GM18951 (cell line): ENCODE results near the gene GPR55.

Source experiments
- POLR2A ChIP-seq: IDR thresholded peaks from 4 replicates; pipeline ENCODE4 v1.6.1; 2011; ENCODE audit warnings: mild to moderate bottlenecking; ENCODE audit not compliant: insufficient read length, insufficient read depth; ENCODE audit errors: extremely low read depth
- in situ Hi-C: fragments of 300-500 bp; cut with MboI; formaldehyde crosslinking; loops from one replicate; pipeline ENCODE4 v1.12.0; 2022; ENCODE audit warnings: low sequenced_read_pairs, mixed read lengths, inconsistent platforms; ENCODE audit not compliant: unreplicated experiment

The GPR55 gene

DNA sequence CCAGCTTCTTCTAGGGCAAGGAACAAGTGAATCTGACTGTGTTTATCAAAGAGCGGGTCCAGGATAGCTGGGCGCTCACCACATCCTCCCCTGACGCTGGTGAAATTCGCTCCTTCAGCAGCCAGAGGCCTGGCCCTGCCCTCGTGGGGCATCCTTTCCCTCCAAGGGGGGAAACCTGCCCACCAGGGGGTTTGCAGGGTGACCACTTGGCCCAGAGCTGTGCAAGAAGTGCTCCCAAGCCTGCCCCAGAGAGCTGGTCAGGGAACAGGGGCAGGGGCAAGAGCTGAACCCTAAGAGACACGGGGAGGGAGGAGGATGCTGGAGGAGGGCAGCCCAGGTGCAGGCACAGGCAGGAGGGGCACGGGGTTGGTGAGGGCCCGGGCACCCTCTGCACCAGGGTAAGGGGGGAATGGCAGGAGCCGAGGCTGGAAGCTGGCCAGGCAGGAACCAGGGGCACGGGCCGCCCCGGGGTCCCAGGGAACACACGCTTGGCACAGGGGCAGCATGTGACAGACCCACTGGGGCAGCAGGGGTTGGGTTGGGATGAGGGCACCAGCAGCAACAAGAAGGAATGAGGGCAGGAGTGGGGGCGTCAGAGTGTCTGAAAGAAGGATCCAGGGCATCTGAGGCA, 2.8 kb upstream of the GPR55 start:
- in situ Hi-C loops, result no loop called here
- no peak for TF ChIP-seq POLR2A

DNA sequence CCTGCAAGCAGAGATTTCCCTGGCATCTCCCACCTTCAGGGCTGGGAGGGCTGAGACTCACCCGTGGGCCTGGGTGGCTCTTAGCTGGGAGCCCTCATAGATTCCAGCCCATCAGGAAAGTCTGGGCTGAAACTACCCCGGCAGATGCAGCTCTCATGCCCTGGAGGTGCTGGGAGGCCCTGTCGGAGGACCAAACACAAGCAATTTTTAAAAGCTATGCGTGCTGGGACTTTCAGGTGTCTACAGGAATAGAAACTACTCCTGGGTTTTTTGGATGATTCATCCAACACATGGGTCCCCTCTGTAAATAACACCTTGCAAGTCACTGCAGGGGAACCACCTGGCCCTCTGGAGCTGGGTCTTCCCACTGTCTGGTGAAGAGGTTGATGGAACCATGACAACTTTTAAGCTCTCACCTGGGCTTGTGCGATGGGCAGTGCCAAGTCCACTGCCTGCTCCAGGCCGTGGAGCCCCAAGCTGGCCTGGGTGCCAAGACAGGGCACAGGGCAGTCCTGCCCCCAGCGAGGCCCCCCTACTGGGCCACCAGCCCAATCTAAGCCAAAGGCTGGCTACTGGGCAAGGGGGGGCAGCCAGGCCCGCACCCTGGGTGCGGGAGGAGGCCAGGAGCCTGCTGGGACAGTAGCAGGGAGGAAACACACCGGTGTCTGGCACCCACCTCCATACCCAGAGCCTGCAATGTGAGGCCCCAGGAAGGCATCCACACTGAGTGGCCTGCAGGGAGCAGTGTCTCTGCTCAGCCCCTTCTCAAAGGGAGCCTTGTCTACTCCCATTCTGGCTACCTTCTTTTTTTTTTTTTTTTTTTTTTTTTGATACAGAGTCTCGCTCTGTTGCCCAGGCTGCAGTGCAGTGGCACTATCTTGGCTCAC, 1.1 kb upstream of the GPR55 start:
- in situ Hi-C loops, result no loop called here
- no peak for TF ChIP-seq POLR2A

DNA sequence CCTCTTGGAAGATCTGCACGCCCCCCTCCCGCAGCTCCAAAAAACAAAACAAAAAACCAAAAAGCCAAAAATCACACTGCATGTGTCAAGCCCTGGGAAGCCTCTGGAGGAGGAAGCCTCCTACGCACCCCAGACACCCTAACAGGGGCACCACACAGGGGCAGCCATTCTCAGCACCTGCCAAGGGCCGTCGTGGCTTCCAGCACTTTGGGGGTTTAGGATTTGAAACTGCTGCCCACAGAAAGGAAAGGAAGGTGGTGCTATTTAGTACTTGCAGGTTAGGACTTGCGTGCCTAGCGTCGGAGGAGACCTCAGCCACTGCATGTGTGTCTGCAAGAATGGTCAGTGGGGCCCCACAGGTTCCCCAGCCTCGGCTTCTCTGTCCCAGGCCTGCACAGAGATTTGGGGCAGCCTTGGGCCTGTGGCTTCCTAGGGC, 419 bp upstream of the GPR55 start:
- in situ Hi-C loops, result no loop called here
- TF ChIP-seq POLR2A, result no peak

DNA sequence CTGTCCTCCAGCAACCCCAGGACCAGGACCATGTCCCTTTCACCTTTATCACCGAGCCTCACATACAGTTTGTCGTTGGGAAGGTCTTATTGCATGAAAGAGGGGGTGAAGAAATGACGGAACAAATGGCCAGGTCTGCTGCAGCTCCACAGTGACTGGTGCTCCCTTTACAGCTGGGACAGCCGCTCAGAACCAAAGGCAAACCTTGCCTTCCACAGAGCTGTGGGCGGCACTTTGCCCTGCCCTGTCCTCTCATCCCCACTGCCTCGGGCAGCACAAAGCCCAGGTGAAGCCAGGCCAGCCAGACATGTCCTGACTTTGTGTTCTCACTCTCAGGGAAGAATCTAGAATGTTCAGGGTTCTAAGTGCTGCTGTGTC, 961 bp downstream of the GPR55 start:
- no peak for TF ChIP-seq POLR2A
- in situ Hi-C loops, result no loop called here

DNA sequence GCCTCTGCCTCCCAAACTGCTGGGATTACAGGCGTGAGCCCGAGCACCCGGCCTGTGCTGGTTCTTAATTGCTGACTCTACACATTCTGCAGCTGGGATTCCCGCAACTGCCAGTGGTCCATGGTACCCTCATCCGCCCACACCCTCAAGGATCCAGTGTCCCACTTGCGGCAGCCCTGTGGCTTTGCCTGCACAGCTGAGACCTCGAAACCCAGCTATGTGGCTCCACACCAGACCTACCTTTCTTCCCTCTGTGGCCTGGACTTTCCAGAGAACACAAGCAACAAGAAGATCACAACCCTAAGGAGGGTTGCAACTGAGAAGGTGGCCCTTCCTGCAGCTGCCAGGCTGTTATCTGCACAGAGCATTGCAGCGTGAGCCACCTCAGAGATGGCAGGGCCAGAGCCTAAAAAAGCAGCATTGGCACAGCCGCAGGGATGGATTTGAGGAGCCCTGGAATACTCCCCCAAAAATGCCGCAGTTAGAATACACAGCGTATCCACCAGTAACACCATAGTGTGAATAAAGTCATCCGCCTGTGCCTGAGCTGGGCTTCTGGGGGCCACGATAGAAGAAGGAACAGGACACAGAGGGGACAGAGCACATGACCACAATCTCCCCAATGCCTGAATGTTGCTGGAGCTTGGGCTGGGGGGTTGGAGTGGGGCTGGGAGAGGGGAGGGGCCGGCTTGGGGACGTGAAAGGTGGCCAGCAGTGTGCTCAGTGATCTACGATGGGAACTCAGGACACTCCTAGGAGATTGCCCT, 1.9 kb downstream of the GPR55 start:
- TF ChIP-seq POLR2A, result no peak
- in situ Hi-C loops, result no loop called here

DNA sequence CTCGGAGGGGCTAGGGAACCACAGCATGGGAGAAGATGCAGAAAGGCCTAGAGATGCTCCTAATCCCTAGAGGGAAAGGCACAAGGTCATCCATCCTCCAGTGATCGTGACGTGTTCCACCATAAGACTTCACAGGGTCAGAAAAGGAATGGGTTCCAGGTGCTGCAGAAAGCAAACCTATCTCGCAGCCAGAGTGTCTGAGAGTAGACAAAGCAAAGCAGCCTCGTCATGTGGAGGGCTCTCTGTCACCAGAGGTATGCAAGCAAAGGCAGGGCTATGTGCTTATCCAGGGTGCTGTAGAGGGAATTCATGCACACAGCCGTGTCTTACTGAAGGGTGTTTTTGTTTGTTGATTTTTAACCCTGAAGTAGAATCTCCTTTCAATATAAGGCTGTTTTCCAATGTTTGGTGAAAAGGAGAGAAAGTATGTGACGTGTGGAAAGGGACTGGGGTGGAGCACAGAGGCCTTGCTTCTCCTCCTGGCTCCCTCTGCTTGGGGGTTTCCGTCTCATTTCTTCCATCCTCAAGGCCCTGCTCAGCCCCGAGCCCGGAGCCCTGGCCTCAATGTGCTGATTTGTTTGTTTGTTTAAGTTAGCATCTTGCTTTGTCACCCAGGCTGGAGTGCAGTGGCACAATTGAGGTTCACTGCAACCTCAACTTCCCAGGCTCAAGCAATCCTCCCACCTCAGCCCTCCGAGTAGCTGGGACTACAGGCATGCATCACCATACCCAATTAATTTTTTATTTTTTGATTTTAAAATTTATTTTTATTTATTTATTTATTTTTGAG, 3.0 kb downstream of the GPR55 start:
- in situ Hi-C loops, result no loop called here
- TF ChIP-seq POLR2A, result no peak

DNA sequence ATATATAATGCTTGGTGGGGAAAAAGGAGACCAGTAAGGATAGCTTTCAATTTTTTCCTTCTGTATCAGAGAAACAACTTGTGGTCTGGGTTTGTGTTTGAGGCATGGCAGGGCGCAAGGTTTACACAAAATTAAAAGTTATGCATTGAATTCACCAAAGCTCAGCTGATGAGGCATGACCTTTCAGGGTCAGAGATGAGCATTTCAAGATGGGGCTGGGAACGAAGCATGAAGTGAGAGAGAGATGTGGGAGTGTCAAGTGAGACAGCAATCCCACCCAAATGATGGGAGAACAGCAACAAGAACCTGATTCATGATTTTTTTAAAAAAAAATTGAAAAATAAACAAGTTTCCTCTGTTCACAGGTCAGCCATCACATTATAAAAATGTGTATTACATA, 4.9 kb downstream of the GPR55 start:
- in situ Hi-C loops, result no loop called here

DNA sequence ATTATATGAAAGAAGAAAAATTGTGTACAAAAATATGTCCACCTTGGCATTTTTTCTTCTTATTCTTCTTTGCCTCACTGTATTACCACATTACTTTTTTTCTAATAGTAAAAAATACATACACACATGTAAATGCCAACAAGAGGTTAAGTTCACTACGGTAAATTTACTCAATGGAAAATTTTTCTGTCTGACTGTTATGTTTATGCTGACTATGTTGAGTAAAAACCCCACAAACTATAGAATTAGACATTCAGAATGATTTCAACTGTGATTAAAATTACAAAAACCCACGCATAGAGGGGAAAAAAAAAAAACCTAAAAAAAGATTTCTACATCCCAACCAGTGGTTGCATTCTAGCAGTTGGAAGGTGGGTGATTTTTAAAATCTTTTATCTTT, 5.4 kb downstream of the GPR55 start:
- TF ChIP-seq POLR2A, result no peak
- in situ Hi-C loops, result no loop called here

More for the DNA sequence above, 4.9 kb downstream of the GPR55 start:
- no peak for TF ChIP-seq POLR2A

DNA sequence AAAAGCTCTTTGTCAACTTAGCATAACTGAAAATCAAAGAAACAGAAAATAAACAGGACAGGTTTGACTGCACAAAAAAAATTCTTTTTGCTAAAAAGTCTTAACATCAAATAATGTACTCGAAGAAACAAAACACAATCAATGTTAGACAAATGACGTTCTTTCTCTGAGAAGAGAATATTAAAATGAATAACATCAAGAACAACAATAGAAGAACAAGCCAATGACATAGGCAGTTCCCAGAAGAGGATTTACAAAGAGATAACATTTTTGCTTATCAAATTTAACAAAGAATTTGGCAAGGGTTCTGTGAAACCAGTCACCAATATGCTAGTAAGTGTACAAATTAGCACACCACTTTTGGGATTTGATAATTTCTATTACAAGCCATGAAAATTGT, 5.8 kb downstream of the GPR55 start:
- no peak for TF ChIP-seq POLR2A
- in situ Hi-C loops, result no loop called here

DNA sequence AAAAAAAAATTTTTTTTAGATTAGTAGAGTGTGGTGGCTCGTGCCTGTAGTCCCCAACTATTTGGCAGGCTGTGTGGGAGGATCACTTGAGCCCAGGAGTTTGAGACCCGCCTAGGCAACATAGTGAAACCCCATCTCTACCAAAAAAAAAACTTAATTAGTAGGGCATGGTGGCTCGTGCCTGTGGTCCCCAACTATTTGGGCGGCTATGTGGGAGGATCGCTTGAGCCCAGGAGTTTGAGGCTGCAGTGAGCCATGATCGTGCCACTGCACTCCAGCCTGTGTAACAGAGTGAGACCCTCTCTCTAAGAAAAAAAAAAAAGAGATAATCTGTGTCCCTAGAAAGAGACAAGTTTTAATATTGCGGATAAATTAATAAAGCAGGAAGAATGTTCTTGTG, 8.8 kb downstream of the GPR55 start:
- in situ Hi-C loops, result no loop called here

DNA sequence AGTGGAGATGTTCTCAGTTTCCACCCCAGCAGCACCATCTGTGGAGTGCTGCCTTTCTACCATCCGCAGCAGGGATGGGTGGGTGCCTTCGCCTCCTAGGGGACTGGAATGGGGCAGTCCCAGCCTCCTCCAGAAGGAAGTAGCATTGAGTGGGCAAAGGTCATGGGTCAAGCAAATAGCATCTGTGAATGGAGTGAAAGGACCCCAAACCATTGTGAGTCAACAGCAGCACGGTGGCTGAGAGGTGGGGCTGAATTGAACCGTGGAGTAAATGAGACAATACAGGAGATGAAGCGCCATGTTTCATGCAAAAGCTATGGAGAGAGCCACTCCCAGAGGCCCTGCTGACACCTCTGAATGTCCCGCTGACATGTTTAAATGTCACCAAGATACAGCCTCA, 9.7 kb downstream of the GPR55 start:
- no peak for TF ChIP-seq POLR2A
- in situ Hi-C loops, result no loop called here

More for the DNA sequence above, 8.8 kb downstream of the GPR55 start:
- TF ChIP-seq POLR2A, result no peak

DNA sequence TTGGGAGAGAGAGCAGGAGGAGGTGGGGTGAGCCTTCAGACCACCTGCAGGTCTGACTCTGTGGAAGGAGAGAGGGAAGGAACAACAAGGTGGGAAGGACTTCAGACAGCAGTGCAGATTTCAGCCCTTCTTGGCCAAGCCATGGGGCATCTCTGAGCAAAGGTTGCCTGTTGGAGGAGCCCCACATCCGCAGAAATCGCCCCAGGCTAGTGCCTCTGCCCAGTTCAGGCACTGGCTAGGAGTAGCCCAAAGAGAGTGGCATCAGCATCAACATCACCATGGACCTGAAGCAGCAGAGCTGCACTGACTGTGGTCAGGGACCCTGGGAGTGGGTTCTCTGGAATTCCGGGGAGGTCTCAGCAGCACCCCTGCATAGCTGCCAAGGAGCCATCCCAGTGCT, 10.2 kb downstream of the GPR55 start:
- in situ Hi-C loops, result no loop called here
- no peak for TF ChIP-seq POLR2A

DNA sequence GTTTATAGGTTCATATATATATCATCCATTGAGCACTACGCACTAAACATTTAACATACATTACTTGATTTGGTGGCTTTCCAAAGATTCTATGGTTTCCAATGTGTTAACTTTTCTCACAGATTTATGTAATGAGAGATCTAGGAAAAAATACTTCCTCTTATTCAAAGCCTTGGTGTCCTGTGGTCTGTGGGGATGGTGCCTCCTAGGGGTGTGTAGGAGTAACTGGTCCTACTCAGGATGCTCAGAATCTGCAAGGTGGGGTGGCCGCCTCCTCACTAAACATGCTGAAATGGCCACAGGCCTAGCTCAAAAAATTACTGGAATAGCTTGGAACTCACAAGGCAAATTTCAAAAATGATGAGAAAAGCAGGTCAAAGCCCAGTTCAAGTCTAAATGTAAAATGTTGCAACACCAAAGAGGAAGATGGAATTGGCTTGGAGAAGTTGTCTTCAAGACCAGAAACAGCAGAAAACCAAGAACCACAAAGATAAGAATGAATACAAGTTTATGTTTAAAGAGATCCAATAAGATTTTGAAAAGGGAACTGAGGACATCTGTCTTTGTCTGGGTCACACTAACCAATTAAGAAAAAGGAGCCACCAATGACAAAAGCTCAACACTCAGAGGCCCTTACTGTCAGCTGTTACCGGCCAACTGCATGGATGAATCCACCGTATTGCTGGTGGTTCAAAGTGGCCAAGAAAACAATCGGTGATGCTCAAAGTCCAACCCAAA, 11.5 kb downstream of the GPR55 start:
- no peak for TF ChIP-seq POLR2A
- in situ Hi-C loops, result no loop called here

DNA sequence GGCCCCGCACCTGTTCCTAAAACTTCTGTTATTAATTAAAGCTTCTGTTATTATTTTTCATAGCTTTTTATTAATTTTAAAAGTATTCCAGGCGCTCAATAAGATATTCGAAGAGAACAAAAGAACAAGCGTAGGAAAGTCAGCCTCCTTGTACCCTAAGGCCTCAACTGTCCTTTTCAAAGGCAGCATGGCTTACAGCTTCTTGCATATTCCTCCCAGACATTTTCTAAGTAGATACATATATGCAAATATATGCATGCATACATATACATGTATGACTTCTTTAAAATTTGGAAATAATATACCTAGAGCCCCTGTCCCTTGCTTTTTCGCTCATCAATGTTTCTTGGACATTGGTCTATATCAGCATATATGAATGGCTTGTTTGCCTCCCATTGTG, 12.3 kb downstream of the GPR55 start:
- in situ Hi-C loops, result no loop called here
- TF ChIP-seq POLR2A, result no peak
